ENCODE measurements around the gene MLX.
A peak's percentile ranks its signal among the peaks of the same experiment; 100 is the strongest.
"Not testable (repeated sequence)": the region's sequence is repeated elsewhere in the genome, so short reads cannot be mapped to it uniquely, and the experiment has no call there.

MLX gene

DNA sequence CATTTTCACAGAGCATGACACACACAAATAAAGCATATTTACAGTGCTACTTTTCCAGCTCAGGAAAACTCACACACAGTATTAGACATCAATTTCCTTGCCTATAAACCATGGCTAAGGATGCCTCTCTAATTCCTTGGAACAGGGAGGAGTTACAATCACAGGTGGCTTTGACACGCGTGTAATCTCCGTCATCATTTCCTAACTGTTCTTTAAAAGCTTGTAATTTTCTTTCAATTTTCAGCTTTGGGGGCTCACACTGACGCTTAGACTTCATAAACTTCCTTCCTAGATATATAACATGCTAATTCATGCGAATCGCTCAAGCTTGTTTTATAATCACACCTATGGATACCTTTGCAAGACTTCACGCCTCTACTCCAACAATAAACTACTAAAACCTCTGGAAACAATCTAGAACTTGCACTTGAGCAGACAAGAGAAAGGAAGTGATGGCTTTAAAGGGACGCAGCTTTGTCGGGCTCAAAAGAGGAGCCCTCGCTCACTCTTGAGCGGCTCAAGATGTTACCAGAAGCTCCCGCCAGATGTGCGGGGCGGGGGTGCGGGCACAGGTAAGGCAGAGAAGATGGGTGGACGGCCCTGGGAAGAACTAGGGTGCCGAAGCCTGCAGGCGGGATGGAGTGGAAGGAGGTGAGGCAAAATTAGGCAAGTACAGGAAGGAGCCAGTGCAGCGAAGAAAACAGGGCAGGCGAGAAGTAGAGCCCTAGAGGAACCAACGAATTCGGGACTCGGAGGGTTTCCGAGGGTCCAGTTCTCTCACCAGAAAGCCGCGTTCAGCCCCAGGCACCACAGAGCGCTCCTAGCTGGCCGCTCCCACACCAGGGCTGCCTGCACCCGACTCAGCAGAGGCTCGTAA is 41.6 kb downstream of the MLX start:
- peak overlapping the region; percentile 95 for H3K27ac Mint-ChIP-seq
- no peaks in the 10 kb centered on the region for H3K27me3 Mint-ChIP-seq (ENCODE audit: low read depth)
- no peaks in the 10 kb centered on the region for H3K9me3 Mint-ChIP-seq
- peak overlapping the region; percentile 99 for H3K4me3 Mint-ChIP-seq
- H3K4me1 Mint-ChIP-seq (ENCODE audit: low read depth): peaks cover 35% of the 10 kb centered on the region
- peaks cover 21% of the 10 kb centered on the region for H3K36me3 Mint-ChIP-seq (ENCODE audit: low read depth)

DNA sequence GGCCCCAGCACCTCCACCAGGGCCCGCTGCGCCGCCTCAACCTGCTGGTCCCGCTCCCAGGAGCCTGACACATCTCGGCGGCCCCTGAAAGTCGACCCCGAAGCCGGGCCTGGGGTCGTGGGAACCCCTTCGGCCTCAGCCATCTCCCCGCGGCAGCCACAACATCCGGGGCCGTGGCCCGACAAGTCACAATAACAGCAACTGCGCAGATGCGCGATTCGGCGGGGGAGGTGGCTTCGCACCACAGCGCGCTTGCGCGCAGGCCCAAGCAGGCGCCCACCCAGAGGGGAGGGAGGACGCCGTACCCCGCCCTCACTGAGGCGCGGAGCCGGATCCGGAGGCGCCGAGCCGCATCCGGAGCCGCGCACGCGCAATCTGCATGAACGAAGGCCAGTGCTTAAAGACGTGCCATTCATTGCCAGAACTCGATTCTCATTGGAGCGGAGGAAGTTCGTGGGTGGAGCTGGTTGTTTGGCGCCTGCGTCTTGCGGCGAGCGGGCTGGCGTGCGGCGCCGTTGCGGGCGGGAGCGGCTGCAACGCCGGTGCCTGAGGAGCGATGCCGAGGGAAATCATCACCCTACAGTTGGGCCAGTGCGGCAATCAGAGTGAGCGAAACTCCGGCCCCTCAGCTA is 42.4 kb downstream of the MLX start, which contains the start of the genes RETREG3 and TUBG1:
TSS of gene RETREG3 (minus strand) at position 193 of the 632 bp plus-strand sequence. CDS start at position 143, 50 bp downstream.
TSS of gene TUBG1 (plus strand) at position 502 of the 632 bp plus-strand sequence. CDS start at position 557, 55 bp downstream.
- H3K9me3 Mint-ChIP-seq: no peaks in the 10 kb centered on the region
- peak within 1 kb of the TSS; percentile 95 for H3K27ac Mint-ChIP-seq
- peak within 1 kb of the TSS; percentile 99 for H3K4me3 Mint-ChIP-seq
- peaks cover 31% of the 10 kb centered on the region for H3K4me1 Mint-ChIP-seq (ENCODE audit: low read depth)
- H3K36me3 Mint-ChIP-seq (ENCODE audit: low read depth): peaks cover 25% of the 10 kb centered on the region
- H3K27me3 Mint-ChIP-seq (ENCODE audit: low read depth): no peaks in the 10 kb centered on the region

DNA sequence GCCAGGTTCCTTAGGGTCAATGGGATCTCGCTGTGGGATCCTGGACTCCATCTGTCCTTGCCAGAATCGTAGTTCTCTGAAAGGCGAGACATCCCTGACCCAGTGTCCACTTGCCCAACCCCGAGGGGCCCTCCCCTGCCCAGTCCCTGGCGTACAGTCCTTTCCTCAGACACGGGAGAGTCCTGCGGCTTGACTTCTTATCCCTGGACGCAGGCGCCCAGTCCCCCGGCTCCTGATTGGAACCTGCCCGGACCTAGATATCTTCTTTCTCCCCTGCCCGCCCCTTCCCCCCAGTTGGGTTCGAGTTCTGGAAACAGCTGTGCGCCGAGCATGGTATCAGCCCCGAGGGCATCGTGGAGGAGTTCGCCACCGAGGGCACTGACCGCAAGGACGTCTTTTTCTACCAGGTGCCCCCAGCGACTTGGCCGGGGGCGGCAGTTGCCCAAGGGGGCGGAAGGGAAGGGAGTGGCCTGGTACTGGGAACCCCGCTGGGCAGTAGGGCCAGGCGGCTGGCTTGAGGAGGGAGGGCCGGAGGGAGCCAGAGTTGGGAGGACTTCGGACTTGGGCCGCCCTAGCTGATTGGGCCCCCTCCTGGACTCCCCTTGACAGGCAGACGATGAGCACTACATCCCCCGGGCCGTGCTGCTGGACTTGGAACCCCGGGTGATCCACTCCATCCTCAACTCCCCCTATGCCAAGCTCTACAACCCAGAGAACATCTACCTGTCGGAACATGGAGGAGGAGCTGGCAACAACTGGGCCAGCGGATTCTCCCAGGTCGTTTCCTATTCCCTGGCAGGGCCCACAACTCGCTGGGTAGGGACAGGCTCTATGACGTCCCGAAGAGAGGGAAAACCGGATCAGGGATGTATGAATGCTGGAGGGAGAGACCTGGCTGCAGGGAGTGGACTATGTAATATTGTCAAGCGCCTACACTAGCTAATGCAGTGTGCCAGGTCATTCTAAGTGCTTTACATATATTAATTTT is 43.2 kb downstream of the MLX start:
- peak overlapping the region; percentile 90 for H3K27ac Mint-ChIP-seq
- H3K27me3 Mint-ChIP-seq (ENCODE audit: low read depth); H3K9me3 Mint-ChIP-seq: not testable (repeated sequence)
- H3K4me3 Mint-ChIP-seq: peak overlapping the region; percentile 99
- peaks cover 27% of the 10 kb centered on the region for H3K36me3 Mint-ChIP-seq (ENCODE audit: low read depth)
- peaks cover 24% of the 10 kb centered on the region for H3K4me1 Mint-ChIP-seq (ENCODE audit: low read depth)

DNA sequence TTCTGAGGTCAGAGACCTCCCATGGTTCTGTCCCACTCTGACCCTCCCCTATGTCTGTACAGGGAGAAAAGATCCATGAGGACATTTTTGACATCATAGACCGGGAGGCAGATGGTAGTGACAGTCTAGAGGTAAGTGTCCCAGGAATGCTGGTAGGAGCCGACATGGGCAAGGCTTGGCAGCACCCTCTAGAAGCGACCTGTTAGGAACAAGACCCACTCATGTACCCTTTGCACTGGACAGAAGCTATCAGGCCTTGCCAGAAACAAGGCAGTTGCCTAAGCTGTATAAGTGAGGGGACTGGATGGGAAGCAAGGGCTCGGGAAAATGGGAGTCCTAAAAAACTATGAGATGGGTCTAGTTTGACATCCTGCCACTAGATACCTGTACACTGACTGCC is 45.1 kb downstream of the MLX start:
- H3K4me3 Mint-ChIP-seq: no peak overlapping the region
- peaks cover 14% of the 10 kb centered on the region for H3K4me1 Mint-ChIP-seq (ENCODE audit: low read depth)
- no peaks in the 10 kb centered on the region for H3K9me3 Mint-ChIP-seq
- no peak overlapping the region for H3K27ac Mint-ChIP-seq
- peaks cover 28% of the 10 kb centered on the region for H3K36me3 Mint-ChIP-seq (ENCODE audit: low read depth)
- H3K27me3 Mint-ChIP-seq (ENCODE audit: low read depth): no peaks in the 10 kb centered on the region

DNA sequence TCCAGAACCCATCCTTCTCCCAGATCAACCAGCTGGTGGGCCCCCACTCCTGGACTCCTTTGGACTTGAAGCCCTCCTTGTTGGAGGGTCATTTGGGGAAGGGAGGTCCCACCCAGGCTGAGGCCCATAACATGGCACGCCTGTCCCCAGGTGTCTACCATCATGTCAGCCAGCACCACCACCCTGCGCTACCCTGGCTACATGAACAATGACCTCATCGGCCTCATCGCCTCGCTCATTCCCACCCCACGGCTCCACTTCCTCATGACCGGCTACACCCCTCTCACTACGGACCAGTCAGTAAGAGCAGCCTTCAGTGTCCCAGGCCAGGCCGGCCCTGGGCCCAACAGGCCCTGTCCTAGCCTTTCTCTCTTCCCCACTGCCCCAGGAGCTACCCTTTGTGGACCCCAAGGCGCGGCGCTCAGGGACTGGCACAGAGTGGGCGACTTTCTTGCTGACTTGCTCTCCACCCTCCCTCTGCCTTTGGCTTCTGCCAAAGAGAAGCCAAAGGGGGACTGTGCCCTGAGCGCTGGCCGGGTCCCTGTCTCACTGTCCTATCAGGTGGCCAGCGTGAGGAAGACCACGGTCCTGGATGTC is 46.9 kb downstream of the MLX start:
- Mint-ChIP-seq H3K4me1 (ENCODE audit: low read depth) (peaks cover 12% of the 10 kb centered on the region), H3K36me3 (ENCODE audit: low read depth) (peaks cover 24% of the 10 kb centered on the region), H3K27ac (no peak overlapping the region), H3K4me3 (no peak overlapping the region), H3K27me3 (ENCODE audit: low read depth) (no peaks in the 10 kb centered on the region), H3K9me3 (no peaks in the 10 kb centered on the region)

DNA sequence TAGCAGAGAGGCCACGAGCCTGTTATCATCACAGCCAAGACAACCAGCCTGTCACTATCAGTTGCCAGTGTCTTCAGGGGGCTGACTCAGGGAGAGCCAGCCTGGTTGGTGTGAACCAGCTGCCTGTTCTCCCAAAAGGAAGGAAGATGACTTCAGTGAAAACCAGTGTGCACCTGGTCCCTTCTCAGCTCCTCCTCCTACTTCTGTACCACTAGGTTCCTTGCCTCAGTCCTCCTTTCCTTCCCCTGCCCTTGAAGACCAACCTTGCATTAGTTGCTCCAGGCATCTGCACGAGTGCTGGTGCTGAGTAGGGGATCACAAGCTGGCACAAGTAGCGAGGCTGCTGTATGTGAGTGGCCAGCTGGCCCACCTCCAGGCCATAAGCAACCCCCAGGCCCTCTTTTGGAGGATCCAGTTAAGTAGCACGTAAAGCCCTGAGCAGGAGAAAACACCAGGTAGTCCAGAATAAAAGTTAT is 51.1 kb downstream of the MLX start:
- H3K4me1 Mint-ChIP-seq (ENCODE audit: low read depth): peaks cover 13% of the 10 kb centered on the region
- no peaks in the 10 kb centered on the region for H3K27me3 Mint-ChIP-seq (ENCODE audit: low read depth)
- H3K9me3 Mint-ChIP-seq: no peaks in the 10 kb centered on the region
- no peak overlapping the region for H3K4me3 Mint-ChIP-seq
- H3K36me3 Mint-ChIP-seq (ENCODE audit: low read depth): peaks cover 18% of the 10 kb centered on the region
- H3K27ac Mint-ChIP-seq: no peak overlapping the region

DNA sequence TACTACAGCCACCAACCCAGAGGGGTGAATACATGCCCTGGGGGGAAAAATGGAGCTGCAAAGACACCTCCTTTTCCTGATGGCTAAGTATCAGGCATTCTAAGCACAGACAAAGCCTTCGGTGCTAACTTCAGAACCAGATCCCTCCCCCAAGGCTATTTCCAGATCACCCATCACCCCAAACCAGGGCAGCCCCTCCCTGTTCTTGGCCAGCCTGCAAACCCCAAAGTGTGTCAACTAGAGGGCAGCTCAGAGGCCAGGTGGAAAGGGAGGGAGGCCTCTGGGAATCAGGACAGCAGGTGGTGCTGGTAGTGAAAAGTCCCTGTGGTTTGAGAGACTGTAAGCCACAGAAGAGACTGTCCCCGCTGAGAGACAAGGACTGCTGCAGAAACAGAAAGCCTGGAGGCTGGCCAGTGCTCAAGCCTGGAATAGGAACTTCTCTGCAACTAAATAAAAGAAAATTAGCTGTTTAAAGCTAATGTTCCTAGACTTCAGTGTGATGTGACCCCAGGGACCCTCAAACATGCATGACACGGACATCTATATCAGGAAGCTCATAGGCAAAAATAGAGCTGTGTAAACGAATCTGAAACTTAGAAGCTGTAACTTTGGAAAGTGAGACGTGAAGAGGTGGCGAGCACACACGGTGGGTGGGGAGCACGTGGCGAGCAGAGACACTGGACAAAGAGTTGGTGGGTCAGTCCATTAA is 51.7 kb downstream of the MLX start:
- Mint-ChIP-seq H3K9me3 (no peaks in the 10 kb centered on the region), H3K4me1 (ENCODE audit: low read depth) (peaks cover 13% of the 10 kb centered on the region), H3K27ac (peak overlapping the region; percentile 6), H3K27me3 (ENCODE audit: low read depth) (no peaks in the 10 kb centered on the region), H3K4me3 (no peak overlapping the region), H3K36me3 (ENCODE audit: low read depth) (peaks cover 17% of the 10 kb centered on the region)

DNA sequence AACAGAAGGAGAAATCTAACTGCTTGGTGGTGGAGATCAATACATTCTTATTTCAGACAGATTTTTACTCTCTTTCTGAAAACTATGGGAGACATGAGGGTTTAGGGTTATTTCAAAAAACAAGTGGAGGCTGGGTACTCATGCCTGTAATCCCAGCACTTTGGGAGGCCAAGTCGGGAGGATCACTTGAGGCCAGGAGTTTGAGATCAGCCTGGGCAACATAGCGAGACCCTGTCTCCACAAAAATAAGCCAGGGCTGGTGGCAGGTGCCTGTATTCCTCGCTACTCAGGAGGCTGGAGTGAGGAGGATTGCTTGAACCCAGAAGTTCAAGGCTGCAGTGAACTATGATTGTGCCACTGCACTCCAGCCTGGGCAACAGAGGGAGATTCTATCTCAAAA is 55.1 kb downstream of the MLX start:
- not testable (repeated sequence) for H3K36me3 Mint-ChIP-seq (ENCODE audit: low read depth); H3K27ac Mint-ChIP-seq; H3K9me3 Mint-ChIP-seq; H3K4me3 Mint-ChIP-seq; H3K27me3 Mint-ChIP-seq (ENCODE audit: low read depth)
- peaks cover 13% of the 10 kb centered on the region for H3K4me1 Mint-ChIP-seq (ENCODE audit: low read depth)

Data from T-helper 1 cell treated with Interleukin-12 subunit alpha and Interleukin-12 subunit beta and Interleukin-4 antibody, amounts not matched to agents 30 μg/mL and 1 μg/mL, for 36 hours (primary cell).